Muscle layer of colon (tissue), 2 donors: ENCODE measurements around the gene NR3C1.

ENCODE experiments used
- H3K27ac ChIP-seq: one replicate; pipeline ENCODE4 v1.7.0; 2013; ENCODE audit warnings: low read depth, mild to moderate bottlenecking, low read length, moderate library complexity
- H3K27me3 ChIP-seq, 2 donors: one replicate each; pipeline ENCODE4 v1.7.0; 2013; ENCODE audit warnings: low read length in 2 of 2, mild to moderate bottlenecking in 2 of 2; ENCODE audit not compliant: insufficient read depth in 2 of 2, control insufficient read depth in 1 of 2
- H3K36me3 ChIP-seq: one replicate; pipeline ENCODE4 v1.7.0; 2013; ENCODE audit warnings: mild to moderate bottlenecking, low read length; ENCODE audit not compliant: insufficient read depth
- H3K4me1 ChIP-seq: one replicate; pipeline ENCODE4 v1.7.0; 2013; ENCODE audit warnings: mild to moderate bottlenecking, low read length; ENCODE audit not compliant: insufficient read depth
- H3K4me3 ChIP-seq, 2 donors: one replicate each; pipeline ENCODE4 v1.7.0; 2013; ENCODE audit warnings: low read length in 2 of 2, low read depth in 1 of 2, mild to moderate bottlenecking in 1 of 2, moderate library complexity in 1 of 2
- H3K9ac ChIP-seq: one replicate; pipeline ENCODE4 v1.7.0; 2013; ENCODE audit warnings: low read length
- H3K9me3 ChIP-seq: one replicate; pipeline ENCODE4 v1.7.0; 2013; ENCODE audit warnings: mild to moderate bottlenecking, low read length
- donor health status: abdominal sarcoma.
- donor health status: Adenocarcinoma of cecum.

Gene NR3C1

DNA sequence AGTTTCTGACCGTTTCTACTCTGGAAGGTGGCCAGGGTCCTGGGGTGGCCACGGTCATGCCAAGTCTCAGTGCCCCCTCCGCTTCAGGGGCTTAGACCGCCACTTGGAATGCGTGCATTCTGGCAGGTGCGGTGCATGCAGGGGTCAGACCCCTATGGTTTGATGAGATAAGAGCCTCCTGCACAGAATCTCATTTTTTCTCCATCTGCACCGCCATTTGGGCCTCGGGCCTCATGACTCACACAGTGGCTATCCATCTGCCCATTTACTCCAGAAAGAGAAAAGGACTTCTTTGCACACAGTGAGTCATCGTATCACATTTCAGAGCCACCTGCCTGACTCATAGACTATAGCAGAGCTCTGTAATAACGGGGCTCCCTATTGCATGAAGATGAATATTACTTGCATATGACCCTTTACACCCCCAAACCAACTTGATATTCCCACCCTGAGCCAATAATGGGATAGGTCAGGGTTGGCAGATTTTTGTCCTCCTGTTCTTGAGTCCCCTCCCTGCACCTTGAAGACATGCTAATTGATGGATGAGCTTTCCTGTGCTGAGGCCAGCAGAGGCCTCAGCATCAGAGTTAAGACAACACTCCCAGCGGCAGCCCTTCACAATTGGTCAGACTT lies 157.4 kb downstream of the NR3C1 start:
- Histone ChIP-seq H3K9ac (no peak overlapping the region), H3K27me3 (no peaks in the 10 kb centered on the region), H3K36me3 (no peaks in the 10 kb centered on the region), H3K9me3 (no peaks in the 10 kb centered on the region), H3K4me3 (no peak overlapping the region), H3K4me1 (peaks cover 18% of the 10 kb centered on the region), H3K27ac (no peak overlapping the region)

- Histone ChIP-seq H3K9ac (no peak overlapping the region), H3K27ac (no peak overlapping the region), H3K4me3 (no peak overlapping the region), H3K9me3 (no peaks in the 10 kb centered on the region), H3K36me3 (no peaks in the 10 kb centered on the region), H3K27me3 (no peaks in the 10 kb centered on the region), H3K4me1 (peaks cover 18% of the 10 kb centered on the region)
Observed at GRCh38 chr5:143244990-143245389, 158.5 kb downstream of the NR3C1 start.

DNA sequence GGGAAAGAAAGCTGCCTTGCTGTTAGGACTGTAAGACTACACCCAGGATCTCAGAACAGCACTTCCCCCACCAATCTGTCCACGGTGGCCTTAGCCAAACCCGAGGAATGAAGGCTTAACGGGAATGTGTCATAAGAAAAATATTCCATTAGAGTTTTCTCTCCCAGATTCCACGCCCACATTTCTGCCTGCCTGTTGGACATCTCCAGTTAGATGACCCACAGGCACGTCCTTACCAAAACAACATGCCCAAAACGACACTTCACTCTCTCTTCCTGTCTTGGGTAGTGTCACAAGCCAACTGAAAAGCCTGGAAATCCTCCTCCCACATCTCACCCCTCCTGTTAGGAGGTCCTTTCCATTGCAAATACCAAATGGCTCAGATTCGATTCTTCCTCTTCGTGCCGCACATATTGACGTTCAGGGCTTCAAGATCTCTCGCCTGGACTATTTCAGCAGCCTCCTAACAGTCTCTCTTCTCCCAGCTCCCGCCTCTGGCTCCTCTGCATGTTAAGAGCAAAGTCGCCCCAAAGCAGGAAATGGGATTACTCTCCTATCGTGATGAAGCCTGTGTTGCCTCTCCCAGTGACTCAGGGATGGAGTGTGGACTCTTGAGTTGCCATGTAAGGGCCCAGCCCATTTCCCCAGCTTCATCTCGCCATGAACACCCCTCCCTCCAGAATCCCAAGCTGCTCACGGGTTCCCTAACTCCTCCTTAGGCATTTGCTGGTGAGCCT lies 159.3 kb downstream of the NR3C1 start:
- Histone ChIP-seq H3K9me3 (no peaks in the 10 kb centered on the region), H3K9ac (no peak overlapping the region), H3K4me3 (peak overlapping the region; percentile 7 to 50), H3K36me3 (no peaks in the 10 kb centered on the region), H3K4me1 (peaks cover 15% of the 10 kb centered on the region), H3K27me3 (no peaks in the 10 kb centered on the region), H3K27ac (peak overlapping the region; percentile 54)

GRCh38 chr5:143243103-143243502 lies 160.4 kb downstream of the NR3C1 start:
- no peak overlapping the region for H3K27ac ChIP-seq
- H3K27me3 ChIP-seq, result no peaks in the 10 kb centered on the region
- H3K4me1 ChIP-seq, result peaks cover 14% of the 10 kb centered on the region
- no peak overlapping the region for H3K9ac ChIP-seq
- no peaks in the 10 kb centered on the region for H3K36me3 ChIP-seq
- no peaks in the 10 kb centered on the region for H3K9me3 ChIP-seq
- H3K4me3 ChIP-seq, result no peak overlapping the region

GRCh38 chr5:143241892-143242291 lies 161.6 kb downstream of the NR3C1 start:
- no peaks in the 10 kb centered on the region for H3K36me3 ChIP-seq
- H3K4me3 ChIP-seq, result no peak overlapping the region
- H3K27me3 ChIP-seq, result no peaks in the 10 kb centered on the region
- H3K27ac ChIP-seq, result no peak overlapping the region
- H3K9me3 ChIP-seq, result no peaks in the 10 kb centered on the region
- peaks cover 14% of the 10 kb centered on the region for H3K4me1 ChIP-seq
- no peak overlapping the region for H3K9ac ChIP-seq

- peaks cover 14% of the 10 kb centered on the region for H3K4me1 ChIP-seq
- H3K4me3 ChIP-seq, result no peak overlapping the region
- no peaks in the 10 kb centered on the region for H3K27me3 ChIP-seq
- no peak overlapping the region for H3K9ac ChIP-seq
- H3K9me3 ChIP-seq, result no peaks in the 10 kb centered on the region
- no peak overlapping the region for H3K27ac ChIP-seq
- H3K36me3 ChIP-seq, result no peaks in the 10 kb centered on the region
Observed at GRCh38 chr5:143239882-143240518, 163.5 kb downstream of the NR3C1 start.

GRCh38 chr5:143238620-143239019 lies 164.9 kb downstream of the NR3C1 start:
- Histone ChIP-seq H3K27ac (no peak overlapping the region), H3K4me1 (peaks cover 4% of the 10 kb centered on the region), H3K9ac (no peak overlapping the region), H3K36me3 (no peaks in the 10 kb centered on the region), H3K9me3 (no peaks in the 10 kb centered on the region), H3K27me3 (no peaks in the 10 kb centered on the region), H3K4me3 (no peak overlapping the region)

GRCh38 chr5:143237664-143238063 lies 165.8 kb downstream of the NR3C1 start:
- Histone ChIP-seq H3K9me3 (no peaks in the 10 kb centered on the region), H3K4me1 (no peaks in the 10 kb centered on the region), H3K9ac (no peak overlapping the region), H3K27ac (no peak overlapping the region), H3K4me3 (no peak overlapping the region), H3K36me3 (no peaks in the 10 kb centered on the region), H3K27me3 (no peaks in the 10 kb centered on the region)

DNA sequence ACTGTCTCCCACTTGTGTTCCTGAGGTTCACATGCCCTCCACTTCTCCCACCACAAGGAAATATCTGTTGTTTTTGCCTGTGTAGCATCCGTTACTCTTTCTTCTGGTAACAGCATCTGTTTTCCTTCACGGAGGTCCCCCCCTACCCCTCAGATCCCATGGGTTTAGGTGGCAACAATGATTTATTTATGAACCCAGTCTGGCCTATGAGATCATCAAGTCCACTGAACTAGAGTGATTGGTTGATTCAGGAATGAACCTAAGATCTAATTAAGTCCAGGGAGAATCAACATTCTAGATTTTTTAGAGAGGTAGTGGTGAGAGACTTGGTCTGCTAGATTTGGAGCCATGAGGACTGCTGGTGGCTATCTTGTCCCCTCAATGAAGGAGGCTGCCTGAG lies 166.8 kb downstream of the NR3C1 start:
- Histone ChIP-seq H3K4me3 (no peak overlapping the region), H3K9ac (no peak overlapping the region), H3K27ac (no peak overlapping the region), H3K9me3 (no peaks in the 10 kb centered on the region), H3K4me1 (no peaks in the 10 kb centered on the region), H3K36me3 (no peaks in the 10 kb centered on the region), H3K27me3 (no peaks in the 10 kb centered on the region)

GRCh38 chr5:143235423-143235822 lies 168.1 kb downstream of the NR3C1 start:
- Histone ChIP-seq H3K27ac (no peak overlapping the region), H3K9me3 (no peaks in the 10 kb centered on the region), H3K36me3 (no peaks in the 10 kb centered on the region), H3K27me3 (no peaks in the 10 kb centered on the region), H3K9ac (no peak overlapping the region), H3K4me3 (no peak overlapping the region), H3K4me1 (no peaks in the 10 kb centered on the region)

- Histone ChIP-seq H3K9me3 (no peaks in the 10 kb centered on the region), H3K36me3 (no peaks in the 10 kb centered on the region), H3K4me3 (no peak overlapping the region), H3K27me3 (no peaks in the 10 kb centered on the region), H3K27ac (no peak overlapping the region), H3K9ac (no peak overlapping the region), H3K4me1 (no peaks in the 10 kb centered on the region)
Observed at GRCh38 chr5:143234162-143234842, 169.2 kb downstream of the NR3C1 start.
